Erythroblast (primary cell): ENCODE results near the gene MAGI1.

Source experiments
- DNase-seq, 2 experiments: peaks; one replicate each; lab custom pipeline; 2025; lab: John Stamatoyannopoulos, UW
- GATA1 ChIP-seq: IDR thresholded peaks from 2 replicates; pipeline ENCODE4 v1.6.1; 2011; ENCODE audit warnings: low read depth, mild to moderate bottlenecking, control low read depth, low read length, moderate library complexity
- POLR2A ChIP-seq: IDR thresholded peaks from 2 replicates; pipeline ENCODE4 v1.6.1; 2011; ENCODE audit warnings: mild to moderate bottlenecking, low read length

MAGI1 gene

DNA sequence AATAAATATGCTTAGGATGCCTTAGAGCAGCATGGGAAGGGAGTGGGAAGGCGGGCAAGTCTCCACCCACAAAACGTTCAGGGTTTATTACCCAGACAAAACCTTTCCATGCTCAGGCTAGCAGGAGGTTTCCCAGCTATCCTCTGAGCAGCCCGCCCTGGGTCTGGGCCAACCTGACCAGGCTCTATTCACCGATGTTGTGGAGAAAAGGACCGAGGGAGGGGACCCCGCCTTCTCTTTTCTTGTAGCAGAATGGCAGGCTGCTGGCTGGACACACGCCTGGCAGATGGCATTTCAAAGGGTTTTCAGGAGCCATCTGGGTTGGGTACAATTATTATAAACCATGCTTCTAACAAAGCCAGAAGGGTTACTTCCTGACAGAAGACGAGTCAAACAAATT is 540.9 kb downstream of the MAGI1 start:
- TF ChIP-seq GATA1 (no peak), POLR2A (no peak)
- no peak for DNase-seq

DNA sequence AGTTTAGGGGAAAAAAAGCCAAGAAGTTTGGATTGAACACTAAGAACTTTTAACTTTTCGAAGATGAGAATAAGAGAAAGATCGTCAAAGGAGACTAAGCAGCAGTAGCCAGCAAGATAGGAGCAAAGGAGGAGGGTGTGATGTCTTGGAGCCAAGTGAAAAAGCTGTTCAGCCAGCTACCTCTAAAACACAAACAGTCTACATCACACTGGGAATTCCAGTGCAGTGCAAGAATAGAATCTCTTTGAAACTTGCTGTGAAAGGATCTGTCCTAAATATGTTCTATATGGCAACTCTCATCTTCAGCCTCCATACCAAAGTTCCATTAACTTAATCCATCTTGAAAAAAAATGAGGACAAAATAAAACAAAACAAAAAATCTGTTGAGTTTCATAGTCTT is 541.5 kb downstream of the MAGI1 start:
- no peak for TF ChIP-seq POLR2A
- no peak for TF ChIP-seq GATA1
- DNase-seq: no peak

- no peak for DNase-seq
- TF ChIP-seq GATA1 (no peak), POLR2A (no peak)
These were observed 544.8 kb downstream of the MAGI1 start for GRCh38 chr3:65493938-65494337.

- TF ChIP-seq GATA1: no peak
- TF ChIP-seq POLR2A: no peak
- no peak for DNase-seq
These were observed 545.3 kb downstream of the MAGI1 start for GRCh38 chr3:65493371-65493882.

GRCh38 chr3:65492249-65492648 is 546.5 kb downstream of the MAGI1 start:
- no peak for DNase-seq
- no peak for TF ChIP-seq POLR2A
- no peak for TF ChIP-seq GATA1

- no peak for DNase-seq
- TF ChIP-seq POLR2A: no peak
- no peak for TF ChIP-seq GATA1
These were observed 548.6 kb downstream of the MAGI1 start for GRCh38 chr3:65490114-65490513.

GRCh38 chr3:65489253-65489652 is 549.5 kb downstream of the MAGI1 start:
- TF ChIP-seq GATA1 (no peak), POLR2A (no peak)
- DNase-seq: no peak

GRCh38 chr3:65485826-65486469 is 552.8 kb downstream of the MAGI1 start:
- TF ChIP-seq POLR2A (no peak), GATA1 (no peak)
- DNase-seq: no peak

DNA sequence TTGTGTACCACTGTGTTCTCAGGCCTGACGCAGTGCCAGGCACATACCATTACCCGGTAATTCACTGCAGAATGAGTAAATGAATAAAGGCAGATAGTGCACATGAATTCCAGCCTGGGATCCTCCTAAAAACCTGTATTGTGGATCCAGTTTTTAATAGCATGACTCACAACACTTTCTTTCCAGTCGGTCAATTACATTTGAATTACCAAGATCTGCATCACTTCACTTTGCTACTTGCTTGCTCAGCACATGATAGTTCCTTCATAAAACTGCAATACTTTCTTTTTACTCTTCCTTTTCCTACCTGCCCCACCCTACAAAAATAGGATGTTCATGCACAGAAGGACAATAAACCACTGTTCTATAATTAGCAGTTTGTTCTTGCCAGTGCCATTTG is 553.8 kb downstream of the MAGI1 start:
- DNase-seq: no peak
- TF ChIP-seq GATA1 (no peak), POLR2A (no peak)

DNA sequence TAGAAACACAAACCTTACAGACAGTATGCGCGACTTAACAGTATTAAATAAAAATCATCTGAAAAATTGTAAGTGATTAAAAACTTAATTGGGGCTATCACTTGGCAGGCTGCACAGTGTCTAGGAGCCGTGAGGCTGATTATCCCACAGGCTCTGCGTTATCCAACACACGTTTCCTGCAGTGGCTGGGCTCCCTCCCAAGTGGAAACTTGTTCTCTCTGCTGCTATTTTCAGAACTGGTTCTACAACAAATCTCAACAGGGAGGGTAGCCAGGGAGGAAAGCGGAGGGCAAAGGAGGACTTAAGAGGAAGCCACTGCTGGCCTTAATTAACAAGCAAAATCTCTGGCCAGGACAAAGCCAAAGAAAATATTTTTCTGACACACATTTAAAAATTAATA is 555.2 kb downstream of the MAGI1 start:
- TF ChIP-seq POLR2A (no peak), GATA1 (no peak)
- DNase-seq: no peak

DNA sequence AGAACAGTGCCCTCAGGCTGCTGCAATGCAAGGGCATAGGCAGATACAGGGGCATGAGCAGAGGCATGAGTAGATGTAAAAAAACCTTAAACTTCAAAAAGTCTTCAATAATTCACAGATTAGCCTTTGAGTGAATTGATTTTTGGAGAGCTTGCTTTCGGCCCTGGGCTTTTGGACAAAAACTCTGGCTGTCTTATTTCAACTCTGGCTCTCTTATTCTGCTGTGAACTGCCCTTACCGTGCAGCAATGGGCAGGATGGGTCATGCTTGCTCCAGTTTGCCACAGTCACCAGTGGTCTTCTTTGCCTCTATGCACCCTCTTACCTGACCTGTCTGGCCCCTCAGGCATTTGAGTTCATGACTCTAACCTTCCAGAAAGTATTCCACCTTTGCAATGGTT is 555.7 kb downstream of the MAGI1 start:
- no peak for TF ChIP-seq POLR2A
- no peak for TF ChIP-seq GATA1
- no peak for DNase-seq

- no peak for TF ChIP-seq POLR2A
- TF ChIP-seq GATA1: no peak
- no peak for DNase-seq
These were observed 557.6 kb downstream of the MAGI1 start for GRCh38 chr3:65481085-65481484.

DNA sequence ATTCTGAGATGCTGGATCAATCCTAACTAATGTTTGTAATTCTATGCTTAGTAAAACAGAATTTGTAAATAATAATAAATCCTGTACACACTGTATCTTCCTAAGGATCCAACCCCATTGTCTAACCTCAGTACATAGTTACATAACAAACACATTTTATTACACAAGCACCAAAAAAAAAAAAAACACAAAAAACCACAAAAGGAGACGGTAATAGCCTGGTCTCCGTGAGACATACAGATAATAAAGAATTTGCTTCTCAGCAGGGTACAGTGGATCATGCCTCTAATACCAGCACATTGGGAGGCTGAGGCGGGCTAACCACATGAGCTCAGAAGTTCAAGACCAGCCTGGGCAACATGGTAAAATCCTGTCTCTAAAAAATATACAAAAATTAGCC is 558.7 kb downstream of the MAGI1 start:
- no peak for DNase-seq
- TF ChIP-seq GATA1: no peak
- TF ChIP-seq POLR2A: no peak

- DNase-seq: no peak
- TF ChIP-seq POLR2A (no peak), GATA1 (no peak)
These were observed 559.9 kb downstream of the MAGI1 start for GRCh38 chr3:65478551-65479500.
